Measurements from ENCODE around the gene RAPGEF2.

- no peak for TF ChIP-seq CTCF (IDR thresholded peaks at IDR 0.05; ENCODE audit: control extremely low read depth in 1 of 3, insufficient read depth in 1 of 3, low read depth in 1 of 3, low read length in 3 of 3)
- TF ChIP-seq GABPA (IDR thresholded peaks at IDR 0.05; ENCODE audit: borderline replicate concordance, insufficient read depth, low read length) = no peak
- no peak for TF ChIP-seq SP2 (IDR thresholded peaks at IDR 0.05; ENCODE audit: low read length)
- TF ChIP-seq GTF2F1 (IDR thresholded peaks at IDR 0.05; ENCODE audit: borderline replicate concordance, low read depth, low read length) = no peak
- no peak for TF ChIP-seq ATF2 (IDR thresholded peaks at IDR 0.05; ENCODE audit: low read length)
- TF ChIP-seq USF2 (IDR thresholded peaks at IDR 0.05; ENCODE audit: low read length) = no peak
- TF ChIP-seq CEBPB (IDR thresholded peaks at IDR 0.05; ENCODE audit: low read depth, low read length) = no peak
- no peak for TF ChIP-seq SP1 (IDR thresholded peaks at IDR 0.05; ENCODE audit: low read depth, low read length)
- TF ChIP-seq POLR2AphosphoS5 (IDR thresholded peaks at IDR 0.05; ENCODE audit: low read depth, low read length) = no peak
- no peak for TF ChIP-seq TAF1 (IDR thresholded peaks at IDR 0.05; ENCODE audit: low read depth, low read length)
- no peak for TF ChIP-seq POLR2A (IDR thresholded peaks at IDR 0.05; ENCODE audit: control extremely low read depth in 1 of 2, low read depth in 2 of 2, low read length in 2 of 2)
These were observed 39.4 kb downstream of the RAPGEF2 start for GRCh38 chr4:159142241-159142640.

Data from H1 (cell line).